ENCODE measurements around the gene ZBBX. TPM values are rescaled to one million over a fixed set of nuclear protein-coding genes. Genes with fewer than 3 reads are reported as not detected.

ZBBX gene
- total and polyA plus RNA-seq, 10 of the 15 experiments (the other 5 are each of a cell fraction or from before 2014, with no cell fraction given): 0.01 to 0.34 (median 0.17) TPM; not detected in 6

- H3K4me1 ChIP-seq (ENCODE audit: control insufficient read depth, insufficient read depth, low read length): no peaks in the 10 kb centered on the region
- H2AFZ ChIP-seq (ENCODE audit: control insufficient read depth, low read depth, low read length): no peak overlapping the region
- no peaks in the 10 kb centered on the region for H3K36me3 ChIP-seq (ENCODE audit: control insufficient read depth in 2 of 2, insufficient read depth in 2 of 2, low read length in 1 of 2)
- WGBS (ENCODE audit: insufficient coverage, insufficient replicate concordance, low lambda C conversion rate, missing lambda C conversion rate): 0% methylated on average over 1 of the region's 1 CpG
- H4K20me1 ChIP-seq (ENCODE audit: control insufficient read depth, insufficient read depth): no peaks in the 10 kb centered on the region
- FAIRE-seq (no peak), ATAC-seq (no peak), DNase-seq (ENCODE audit: low read depth, low spot score) (no peak)
- H3K4me2 ChIP-seq (ENCODE audit: control insufficient read depth, insufficient read depth): no peak overlapping the region
- ChIA-PET CTCF (interaction anchor here (0.6 to 0.8 kb wide), 2 partner anchors 10 to 718 kb away, joined by 3 to 4 read pairs; no protein-coding TSS in a partner anchor), POLR2A (interaction anchor here (0.6 kb wide), 1 partner anchor 54 kb away, joined by 5 read pairs; no protein-coding TSS in a partner anchor), RAD21 (ENCODE audit: unreplicated experiment) (no interaction called here), SMC1A (ENCODE audit: uncharacterized antibody, unreplicated experiment) (interaction anchor here (1.1 kb wide), 1 partner anchor 13 kb away, joined by 3 read pairs; no protein-coding TSS in a partner anchor)
- H3K27ac ChIP-seq (ENCODE audit: control insufficient read depth, insufficient read depth): no peak overlapping the region
- BruUV-seq (replicated peaks): no TSS peak
- no peak for TF ChIP-seq BRCA1 (IDR thresholded peaks at IDR 0.05; ENCODE audit: low read depth, low read length)
- TF ChIP-seq ZNF622 (IDR thresholded peaks at IDR 0.05): no peak
- no peak for TF ChIP-seq MEF2B (IDR thresholded peaks at IDR 0.05; ENCODE audit: partially characterized antibody, poor library complexity, severe bottlenecking)
- no peak for TF ChIP-seq FOS (IDR thresholded peaks at IDR 0.05; ENCODE audit: borderline replicate concordance, extremely low read depth, insufficient read length)
- no peak for TF ChIP-seq FOXK2 (IDR thresholded peaks at IDR 0.05)
- no peak for TF ChIP-seq E2F4 (IDR thresholded peaks at IDR 0.05; ENCODE audit: low read depth, low read length)
- TF ChIP-seq WRNIP1 (IDR thresholded peaks at IDR 0.05; ENCODE audit: borderline replicate concordance, low read depth, low read length): no peak
- TF ChIP-seq TCF7 (IDR thresholded peaks at IDR 0.05; ENCODE audit: borderline replicate concordance): no peak
- no peak for TF ChIP-seq BCL3 (IDR thresholded peaks at IDR 0.05; ENCODE audit: borderline replicate concordance, insufficient read depth, low read depth, low read length, poor library complexity, severe bottlenecking)
- TF ChIP-seq POLR2A (IDR thresholded peaks at IDR 0.05; ENCODE audit: low read depth, low read length): no peak
- TF ChIP-seq PAX5 (IDR thresholded peaks at IDR 0.05; ENCODE audit: borderline replicate concordance, low read depth, low read length): no peak
- no peak for TF ChIP-seq STAT3 (IDR thresholded peaks at IDR 0.05; ENCODE audit: low read depth, low read length)
- no peak for TF ChIP-seq EZH2 (IDR thresholded peaks at IDR 0.05; ENCODE audit: borderline replicate concordance, control insufficient read depth, low read depth, low read length)
- TF ChIP-seq MAX (IDR thresholded peaks at IDR 0.05; ENCODE audit: low read depth, low read length): no peak
- TF ChIP-seq GATAD2B (conservative IDR thresholded peaks at IDR 0.05; ENCODE audit: low read depth): no peak
- no peak for TF ChIP-seq NFYA (IDR thresholded peaks at IDR 0.05; ENCODE audit: borderline replicate concordance, low read depth, low read length)
- TF ChIP-seq POU2F2 (IDR thresholded peaks at IDR 0.05; ENCODE audit: borderline replicate concordance, low read depth, low read length): no peak
- no peak for TF ChIP-seq SUZ12 (IDR thresholded peaks at IDR 0.05; ENCODE audit: unreplicated experiment)
- no peaks in the 10 kb centered on the region for H3K9me3 ChIP-seq (replicated peaks; ENCODE audit: control insufficient read depth, insufficient read depth, low read length)
- intact Hi-C loops (cut with micrococcal nuclease; ENCODE audit: unreplicated experiment): loop anchor here (5.0 kb wide), 1 partner anchor 1342 kb away; no protein-coding TSS in a partner anchor
- in situ Hi-C loops (cut with MboI): no loop called here
- no peaks in the 10 kb centered on the region for H3K27me3 ChIP-seq (replicated peaks in 1 of 2; ENCODE audit: control insufficient read depth in 2 of 2, insufficient read depth in 2 of 2, low read length in 1 of 2)
- no peak overlapping the region for H3K4me3 ChIP-seq
- no peak overlapping the region for H3K9ac ChIP-seq (ENCODE audit: control insufficient read depth, insufficient read depth, low read length)
- H3K79me2 ChIP-seq (ENCODE audit: control insufficient read depth, insufficient read depth, low read length): no peaks in the 10 kb centered on the region
Measured at GRCh38 chr3:167354751-167355150, 25.3 kb downstream of the ZBBX start.
